C4-2B (cell line): ENCODE results near the gene GOLGA7B.

Experiments used
- ZFX ChIP-seq: fragments of 450-650 bp; IDR thresholded peaks from 2 replicates; pipeline ENCODE4 v1.6.1; 2017
- TF ChIP-seq, protein P1 (sequence below): fragments of 450-650 bp; conservative IDR thresholded peaks from 2 replicates; pipeline ENCODE4 v1.5.1; 2017; ENCODE audit warnings: mild to moderate bottlenecking

DNA sequence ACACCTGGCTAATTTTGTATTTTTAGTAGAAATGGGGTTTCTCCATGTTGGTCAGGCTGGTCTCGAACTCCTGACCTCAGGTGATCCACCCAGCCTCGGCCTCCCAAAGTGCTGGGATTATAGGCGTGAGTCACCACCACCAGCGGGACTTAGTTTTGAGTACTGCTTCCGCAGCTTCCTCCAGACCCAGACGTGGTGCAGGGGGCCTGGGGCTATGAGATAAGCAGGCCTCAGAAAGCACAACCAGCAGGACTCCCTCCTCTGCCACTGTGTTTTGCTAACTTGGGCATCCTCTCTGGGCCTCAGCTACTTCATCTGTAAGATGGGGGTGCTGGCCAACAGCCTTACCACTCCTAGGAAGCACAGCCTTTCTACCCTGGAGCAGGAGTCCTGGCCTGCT, 37.8 kb downstream of the GOLGA7B start:
- TF ChIP-seq, protein P1, sequence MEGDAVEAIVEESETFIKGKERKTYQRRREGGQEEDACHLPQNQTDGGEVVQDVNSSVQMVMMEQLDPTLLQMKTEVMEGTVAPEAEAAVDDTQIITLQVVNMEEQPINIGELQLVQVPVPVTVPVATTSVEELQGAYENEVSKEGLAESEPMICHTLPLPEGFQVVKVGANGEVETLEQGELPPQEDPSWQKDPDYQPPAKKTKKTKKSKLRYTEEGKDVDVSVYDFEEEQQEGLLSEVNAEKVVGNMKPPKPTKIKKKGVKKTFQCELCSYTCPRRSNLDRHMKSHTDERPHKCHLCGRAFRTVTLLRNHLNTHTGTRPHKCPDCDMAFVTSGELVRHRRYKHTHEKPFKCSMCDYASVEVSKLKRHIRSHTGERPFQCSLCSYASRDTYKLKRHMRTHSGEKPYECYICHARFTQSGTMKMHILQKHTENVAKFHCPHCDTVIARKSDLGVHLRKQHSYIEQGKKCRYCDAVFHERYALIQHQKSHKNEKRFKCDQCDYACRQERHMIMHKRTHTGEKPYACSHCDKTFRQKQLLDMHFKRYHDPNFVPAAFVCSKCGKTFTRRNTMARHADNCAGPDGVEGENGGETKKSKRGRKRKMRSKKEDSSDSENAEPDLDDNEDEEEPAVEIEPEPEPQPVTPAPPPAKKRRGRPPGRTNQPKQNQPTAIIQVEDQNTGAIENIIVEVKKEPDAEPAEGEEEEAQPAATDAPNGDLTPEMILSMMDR, result no peak
- no peak for TF ChIP-seq ZFX
